D721Med (cell line): ENCODE measurements around the gene IFNK.
"Not testable (repeated sequence)": the region's sequence is repeated elsewhere in the genome, so short reads cannot be mapped to it uniquely, and the experiment has no call there.

Experiments
- DNase-seq: peaks from one replicate; pipeline ENCODE4 v3.0.0; 2011; ENCODE audit warnings: low spot score; ENCODE audit not compliant: insufficient read length
- FAIRE-seq: peaks from 2 replicates; lab custom pipeline; 2011; peaks lifted over from hg19 to GRCh38; lab: Jason Lieb, UNC
- TF ChIP-seq, protein P1 (sequence below): IDR thresholded peaks from 2 replicates; pipeline ENCODE4 v1.5.1; 2012; ENCODE audit warnings: mild to moderate bottlenecking, control low read depth; ENCODE audit not compliant: insufficient read depth; ENCODE audit errors: missing control alignments

IFNK gene

DNA sequence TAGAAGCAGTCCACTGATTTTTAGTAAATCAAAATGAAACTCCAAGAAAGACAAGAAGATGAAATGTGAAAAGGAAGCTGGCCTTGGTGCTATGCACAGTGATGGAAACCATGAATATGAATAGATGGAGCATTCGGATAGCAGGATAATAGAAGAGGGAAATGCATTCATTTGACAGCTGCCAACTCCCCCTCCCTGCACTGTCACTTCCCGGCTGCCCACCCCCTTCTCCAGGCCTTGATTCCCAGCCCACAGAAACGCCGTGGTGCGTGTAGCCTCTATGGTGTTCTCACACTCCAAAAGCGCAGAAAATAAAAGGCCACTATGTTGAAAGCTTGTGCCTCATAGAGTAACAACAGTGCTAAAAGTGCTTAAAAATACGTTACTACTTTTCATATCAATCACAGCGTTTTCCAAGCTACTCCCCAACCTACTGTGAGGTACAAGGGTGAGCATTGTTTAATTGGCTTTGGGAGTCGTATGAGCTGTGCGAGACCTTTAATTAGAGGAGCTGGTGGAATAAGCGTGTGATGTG, 26.1 kb upstream of the IFNK start:
- no peak for FAIRE-seq
- no peak for DNase-seq
- TF ChIP-seq, protein P1, sequence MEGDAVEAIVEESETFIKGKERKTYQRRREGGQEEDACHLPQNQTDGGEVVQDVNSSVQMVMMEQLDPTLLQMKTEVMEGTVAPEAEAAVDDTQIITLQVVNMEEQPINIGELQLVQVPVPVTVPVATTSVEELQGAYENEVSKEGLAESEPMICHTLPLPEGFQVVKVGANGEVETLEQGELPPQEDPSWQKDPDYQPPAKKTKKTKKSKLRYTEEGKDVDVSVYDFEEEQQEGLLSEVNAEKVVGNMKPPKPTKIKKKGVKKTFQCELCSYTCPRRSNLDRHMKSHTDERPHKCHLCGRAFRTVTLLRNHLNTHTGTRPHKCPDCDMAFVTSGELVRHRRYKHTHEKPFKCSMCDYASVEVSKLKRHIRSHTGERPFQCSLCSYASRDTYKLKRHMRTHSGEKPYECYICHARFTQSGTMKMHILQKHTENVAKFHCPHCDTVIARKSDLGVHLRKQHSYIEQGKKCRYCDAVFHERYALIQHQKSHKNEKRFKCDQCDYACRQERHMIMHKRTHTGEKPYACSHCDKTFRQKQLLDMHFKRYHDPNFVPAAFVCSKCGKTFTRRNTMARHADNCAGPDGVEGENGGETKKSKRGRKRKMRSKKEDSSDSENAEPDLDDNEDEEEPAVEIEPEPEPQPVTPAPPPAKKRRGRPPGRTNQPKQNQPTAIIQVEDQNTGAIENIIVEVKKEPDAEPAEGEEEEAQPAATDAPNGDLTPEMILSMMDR = no peak

DNA sequence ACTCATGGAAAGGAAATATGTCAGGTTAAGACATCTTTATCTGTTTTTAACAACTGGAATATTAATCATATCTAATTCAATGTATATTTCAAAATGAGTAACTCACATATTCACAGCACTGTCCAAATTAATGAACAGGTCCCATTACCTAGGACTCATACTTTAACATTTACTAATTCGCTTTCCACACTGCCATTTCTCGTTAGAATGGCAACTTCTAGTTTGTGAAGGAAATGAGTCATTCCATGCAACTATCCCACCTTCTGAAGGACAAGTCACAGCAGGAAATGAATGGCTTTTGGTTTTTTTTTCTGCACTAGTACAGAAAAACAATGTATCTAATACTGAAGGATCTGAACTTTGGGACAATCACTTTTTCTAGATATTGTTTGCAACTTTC, 24.6 kb upstream of the IFNK start:
- FAIRE-seq (no peak), DNase-seq (no peak)
- TF ChIP-seq, protein P1 = no peak

DNA sequence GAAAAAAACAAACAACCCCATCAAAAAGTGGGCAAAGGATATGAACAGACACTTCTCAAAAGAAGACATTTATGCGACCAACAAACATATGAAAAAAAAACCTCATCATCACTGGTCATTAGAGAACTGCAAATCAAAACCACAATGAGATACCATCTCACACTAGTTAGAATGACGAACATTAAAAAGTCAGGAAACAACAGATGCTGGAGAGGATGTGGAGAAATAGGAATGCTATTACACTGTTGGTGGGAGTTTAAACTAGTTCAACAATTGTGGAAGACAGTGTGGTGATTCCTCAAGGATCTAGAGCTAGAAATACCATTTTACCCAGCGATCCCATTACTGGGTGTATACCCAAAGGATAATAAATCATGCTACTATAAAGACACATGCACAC, 23.2 kb upstream of the IFNK start:
- not testable (repeated sequence) for DNase-seq, FAIRE-seq

DNA sequence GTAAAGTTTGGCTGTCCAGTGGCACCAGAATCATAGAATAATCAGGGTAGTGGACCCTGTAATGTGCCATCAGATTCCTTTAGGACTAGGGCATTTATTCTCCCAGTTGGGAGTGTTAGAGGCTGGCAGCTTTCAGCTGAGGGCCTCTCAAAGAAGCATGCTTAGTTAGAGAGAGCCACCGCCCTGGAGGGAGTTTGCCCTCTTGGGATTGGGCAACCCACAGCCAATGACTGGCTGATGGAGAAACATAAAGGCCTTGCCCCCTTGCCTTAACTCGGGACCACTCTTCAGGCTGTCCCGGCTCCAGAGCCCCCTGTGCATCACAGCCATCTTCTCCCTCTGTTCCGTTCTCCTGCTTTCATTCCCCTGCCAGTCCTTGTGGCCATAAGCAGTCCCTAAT, 20.5 kb upstream of the IFNK start:
- no peak for FAIRE-seq

DNA sequence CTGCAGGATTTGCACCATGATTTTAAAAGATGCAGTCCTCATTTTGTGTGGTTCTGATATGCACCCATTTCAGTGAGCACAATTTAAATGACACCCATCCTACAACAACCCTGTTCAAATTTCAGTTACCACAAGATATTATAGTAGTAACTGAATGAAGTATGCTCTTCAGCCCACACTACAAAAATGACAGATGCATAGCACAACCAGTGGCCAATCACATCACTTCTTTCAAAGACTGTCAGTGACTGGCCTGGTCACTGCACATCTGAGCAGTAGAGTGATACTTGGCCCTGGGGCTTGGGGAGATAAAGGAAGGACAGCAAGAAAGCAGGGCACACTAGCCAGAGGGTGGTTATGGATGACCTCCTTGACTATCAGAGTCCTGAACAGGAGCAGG, 19.8 kb upstream of the IFNK start:
- TF ChIP-seq, protein P1 = no peak
- FAIRE-seq (no peak), DNase-seq (no peak)

More for the DNA sequence above, 20.5 kb upstream of the IFNK start:
- TF ChIP-seq, protein P1 = no peak
- DNase-seq = no peak

DNA sequence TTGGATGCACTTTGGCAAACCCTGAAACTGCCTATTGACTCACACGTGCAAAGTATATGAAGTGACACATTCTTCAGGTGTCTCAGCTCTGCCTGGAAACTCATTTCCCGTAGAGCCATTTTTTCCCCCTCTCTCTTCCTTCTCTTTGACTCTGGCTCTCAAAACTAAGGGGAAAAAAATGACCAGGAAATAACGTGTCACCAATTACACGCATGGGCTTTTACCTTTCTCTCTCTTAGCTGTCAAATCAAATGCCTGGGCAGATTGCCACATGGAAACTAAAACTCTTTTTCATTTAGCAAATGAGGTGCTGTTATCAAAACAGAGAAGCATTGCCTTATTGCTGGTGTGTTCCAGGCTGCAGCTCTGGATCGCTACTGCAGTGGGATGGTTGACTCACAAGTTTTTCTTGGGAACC, 18.3 kb upstream of the IFNK start:
- FAIRE-seq (no peak), DNase-seq (no peak)
- TF ChIP-seq, protein P1 = no peak

DNA sequence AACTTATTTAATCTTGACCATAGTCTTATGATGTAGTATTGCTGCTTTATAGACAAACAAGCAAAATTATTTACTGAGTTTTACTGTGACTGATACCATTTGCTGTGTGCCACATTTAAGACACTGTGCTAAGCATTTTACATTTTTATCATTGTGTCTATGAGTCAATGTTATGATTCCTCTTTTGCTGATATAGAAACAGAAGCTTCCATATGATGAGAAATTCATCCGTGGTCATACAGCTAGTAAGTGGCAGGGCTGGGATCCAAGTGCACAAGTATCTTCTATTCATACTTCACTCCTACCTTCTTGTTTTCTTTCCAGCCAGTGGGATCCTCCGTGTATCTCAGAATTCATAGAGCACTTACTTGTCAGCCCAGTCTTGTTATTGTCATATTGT, 17.1 kb upstream of the IFNK start:
- FAIRE-seq = no peak
- TF ChIP-seq, protein P1 = no peak
- DNase-seq = no peak

DNA sequence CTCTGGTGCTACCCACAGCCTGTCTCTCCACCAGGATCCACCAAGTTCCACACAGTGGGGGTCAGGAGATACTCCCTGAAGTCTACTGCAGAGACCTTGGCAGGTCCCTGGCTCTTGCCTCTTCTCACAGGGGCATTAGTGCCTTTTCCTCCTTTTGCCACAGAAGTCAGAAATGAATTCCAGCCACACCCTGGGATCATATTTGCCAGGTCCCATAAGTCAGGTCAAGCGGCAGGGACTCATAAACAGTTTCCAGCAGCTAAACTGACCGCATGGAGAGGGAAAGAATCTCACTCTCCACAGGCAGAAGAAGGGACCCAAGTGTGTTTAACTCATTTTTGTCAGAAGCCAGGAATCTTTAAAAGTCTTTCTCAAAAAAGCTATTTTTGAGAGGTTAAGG, 13.3 kb upstream of the IFNK start:
- TF ChIP-seq, protein P1 = no peak
- FAIRE-seq (no peak), DNase-seq (no peak)
